Hindlimb muscle (tissue), 1 donor: Measurements from ENCODE around the gene MOSPD3. TPM values are rescaled to one million over a fixed set of nuclear protein-coding genes. Genes with fewer than 3 reads are reported as not detected.
"Not testable (repeated sequence)": the region's sequence is repeated elsewhere in the genome, so short reads cannot be mapped to it uniquely, and the experiment has no call there.

ENCODE experiments used
- DNase-seq: peaks from one replicate; pipeline ENCODE4 v3.0.0-alpha.2; 2013
- polyA plus RNA-seq: library from polyadenylated mRNA; unstranded; fragments of 120-200 nt; gene quantifications from one replicate; pipeline ENCODE4 v1.2.1, GENCODE V29; 2013; ENCODE audit not compliant: insufficient read length

Gene MOSPD3
- polyA plus RNA-seq, result 17.9 TPM

DNA sequence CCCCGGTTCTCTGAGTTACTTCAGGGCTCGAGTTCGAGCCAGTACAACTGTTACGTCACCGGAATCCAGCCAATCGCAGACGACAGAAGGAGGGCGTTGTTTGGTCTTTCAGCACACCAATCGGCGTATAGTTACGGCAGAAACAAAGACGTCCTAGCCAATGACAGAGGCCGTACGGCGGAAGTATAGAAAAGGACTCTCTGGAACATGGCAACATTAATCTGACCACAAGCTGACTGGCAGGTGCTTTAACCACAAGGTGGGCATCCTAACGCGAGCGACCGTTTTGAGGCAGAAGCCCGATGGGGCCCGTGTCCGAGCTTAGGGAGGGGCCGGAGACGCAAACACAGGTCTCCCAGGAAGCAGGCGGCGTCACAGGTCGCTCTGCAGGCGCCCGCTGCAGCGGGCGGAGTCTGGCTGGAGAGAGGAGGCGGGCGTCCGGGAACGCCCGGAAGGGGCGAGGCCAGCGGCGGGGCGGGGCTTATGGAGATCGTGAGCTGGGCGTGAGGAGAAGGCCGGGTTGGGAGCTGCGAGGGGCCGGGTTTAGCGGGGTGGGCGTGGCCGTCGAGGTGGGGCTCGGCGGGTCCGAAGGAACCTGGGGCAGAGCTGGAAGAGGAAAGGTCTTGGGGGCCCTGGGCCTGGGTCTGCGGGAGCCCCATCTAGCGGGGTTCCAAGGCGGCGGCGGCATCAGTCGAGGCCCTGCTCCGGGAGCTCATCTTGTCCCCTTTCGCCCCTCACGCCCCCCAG lies at the start of gene MOSPD3:
MOSPD3 (plus strand) TSS at position 558 of the 747 bp plus-strand sequence. CDS start 252 bp downstream, outside the sequence.
- DNase-seq, result peak; percentile 99

GRCh38 chr7:100563100-100563564 lies 49.2 kb upstream of the MOSPD3 start:
- DNase-seq, result no peak

DNA sequence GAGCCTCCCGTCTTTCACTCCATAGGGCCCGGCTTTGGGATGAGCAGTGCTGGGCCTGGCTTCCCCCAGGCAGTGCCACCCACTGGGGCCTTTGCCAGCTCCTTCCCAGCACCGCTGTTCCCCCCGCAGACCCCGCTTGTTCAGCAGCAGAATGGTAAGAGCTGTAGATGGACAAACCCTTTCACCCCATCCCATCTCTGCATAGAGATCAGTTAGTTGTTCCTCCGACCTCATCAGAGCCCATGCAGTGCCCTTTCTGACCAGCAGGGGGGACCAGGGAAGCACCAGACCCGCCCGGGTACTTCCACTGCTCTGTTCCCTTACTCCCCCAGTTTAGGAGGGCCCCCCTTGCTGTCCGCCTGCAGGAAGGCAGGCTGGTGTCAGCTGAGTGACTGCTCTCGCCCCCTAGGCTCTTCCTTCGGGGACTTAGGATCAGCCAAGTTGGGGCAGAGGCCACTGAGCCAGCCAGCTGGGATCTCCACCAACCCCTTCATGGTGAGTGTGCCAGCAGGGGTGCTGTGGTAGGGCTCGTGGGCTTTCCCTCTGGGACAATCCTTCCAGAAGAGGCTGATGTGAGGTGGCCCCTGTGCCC lies 48.4 kb upstream of the MOSPD3 start:
- peak; percentile 65 for DNase-seq

GRCh38 chr7:100564405-100564804 lies 47.9 kb upstream of the MOSPD3 start:
- not testable (repeated sequence) for DNase-seq

GRCh38 chr7:100565133-100565571 lies 47.2 kb upstream of the MOSPD3 start:
- DNase-seq, result no peak

DNA sequence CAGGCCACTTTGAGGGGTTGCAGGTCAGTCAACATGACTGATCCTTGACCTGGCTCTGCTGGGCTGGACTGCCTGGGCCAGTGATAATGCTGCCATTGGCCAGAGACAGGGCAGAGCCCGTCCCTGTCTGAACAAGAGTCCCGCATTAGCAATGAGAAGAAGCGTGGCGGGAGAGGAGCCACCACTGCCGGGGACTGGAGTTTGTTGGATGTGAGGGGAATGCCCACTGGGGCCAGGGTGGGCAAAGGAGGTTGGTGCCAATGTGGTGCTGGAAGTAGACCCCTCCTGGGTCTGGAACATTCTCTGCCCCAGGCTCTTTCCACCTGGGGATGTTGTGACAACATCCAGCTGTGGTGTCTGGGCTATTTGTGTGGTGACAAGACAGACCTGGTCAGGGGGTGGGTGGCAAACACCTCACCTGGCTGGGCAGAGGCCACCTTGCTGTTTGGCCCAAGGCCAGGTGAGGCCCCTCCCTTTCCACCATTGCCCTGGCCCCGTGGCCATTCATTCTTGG lies 46.3 kb upstream of the MOSPD3 start:
- DNase-seq, result no peak

GRCh38 chr7:100567031-100567730 lies 45.2 kb upstream of the MOSPD3 start:
- no peak for DNase-seq

- DNase-seq, result no peak
Observed at GRCh38 chr7:100567751-100568175, 44.6 kb upstream of the MOSPD3 start.

DNA sequence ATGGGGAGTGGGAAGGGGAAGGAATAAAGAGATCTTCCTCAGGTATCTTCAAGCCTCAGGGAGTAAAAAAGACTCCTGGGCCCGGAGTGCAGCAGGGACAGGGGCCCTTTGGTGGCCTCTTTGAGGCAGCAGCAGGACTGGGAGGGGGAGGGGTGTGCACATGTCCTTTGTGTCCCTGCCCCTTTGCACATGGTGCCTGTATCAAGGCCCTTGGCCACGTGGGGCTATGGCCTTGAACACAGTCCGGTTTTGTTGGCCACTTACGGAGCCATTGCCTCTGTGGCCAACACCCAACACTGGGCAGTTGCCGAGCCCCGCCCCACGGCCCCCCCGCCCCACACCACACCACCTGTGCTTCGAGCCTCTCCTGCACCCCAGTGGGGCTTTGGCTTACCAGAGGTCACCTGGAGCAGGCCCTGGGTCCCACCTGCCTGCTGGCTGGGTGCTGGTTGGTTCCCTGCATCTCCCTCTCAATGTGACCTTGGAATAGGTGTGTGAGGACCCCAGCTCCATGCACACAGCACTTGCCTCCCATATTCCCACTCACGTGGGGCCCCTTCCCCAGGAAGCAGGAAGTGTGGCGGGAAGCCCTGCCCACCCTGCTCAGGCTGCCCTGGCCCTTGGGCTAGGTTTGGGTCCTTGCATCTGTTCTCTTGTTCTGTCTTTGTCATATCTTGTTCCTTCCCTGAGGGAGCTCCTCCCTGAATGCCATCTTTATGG lies 44.0 kb upstream of the MOSPD3 start:
- no peak for DNase-seq

- no peak for DNase-seq
Observed at GRCh38 chr7:100568896-100569844, 43.2 kb upstream of the MOSPD3 start.

DNA sequence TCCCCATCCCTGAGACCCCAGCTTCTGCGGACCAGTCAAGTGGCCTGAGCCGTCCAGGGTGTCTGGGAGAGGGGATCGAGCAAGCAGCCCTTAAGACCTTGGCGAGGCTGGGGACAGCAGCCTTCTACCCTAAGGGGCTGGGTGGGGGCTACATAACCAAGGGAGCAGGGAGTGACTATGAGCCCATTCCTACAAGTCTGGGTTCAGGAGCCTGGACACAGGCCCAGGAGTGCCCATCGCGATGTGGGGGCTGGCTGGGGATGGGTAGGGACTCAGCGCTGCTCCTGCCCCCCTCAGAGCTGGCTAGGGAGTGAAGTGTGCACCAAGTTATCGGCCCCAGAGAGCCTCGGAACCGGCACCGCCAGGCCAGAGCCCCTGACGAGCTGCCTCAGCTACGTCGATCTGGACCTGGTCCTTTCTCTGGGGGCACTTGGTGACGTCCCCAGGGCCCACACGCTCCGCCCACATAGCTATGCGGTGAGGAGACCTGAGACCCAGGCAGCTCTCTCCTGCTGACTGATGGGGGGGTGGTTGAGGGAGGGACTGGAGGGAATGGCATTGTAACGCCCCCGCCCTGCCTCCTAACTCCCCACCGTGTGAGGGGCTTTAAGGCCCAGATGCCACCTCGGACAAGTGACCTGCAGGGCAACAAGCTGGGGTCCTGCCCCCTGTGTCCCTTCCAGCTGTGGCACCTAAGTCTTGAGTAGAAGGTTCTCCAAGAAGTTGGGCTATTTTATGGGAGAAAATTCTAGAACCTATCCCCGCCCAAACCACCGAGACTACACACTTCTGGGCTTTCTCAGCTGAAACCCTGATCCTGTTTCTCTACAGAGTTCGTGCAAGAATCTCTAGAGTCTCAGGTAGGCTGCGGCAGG lies 41.1 kb upstream of the MOSPD3 start:
- DNase-seq, result no peak

DNA sequence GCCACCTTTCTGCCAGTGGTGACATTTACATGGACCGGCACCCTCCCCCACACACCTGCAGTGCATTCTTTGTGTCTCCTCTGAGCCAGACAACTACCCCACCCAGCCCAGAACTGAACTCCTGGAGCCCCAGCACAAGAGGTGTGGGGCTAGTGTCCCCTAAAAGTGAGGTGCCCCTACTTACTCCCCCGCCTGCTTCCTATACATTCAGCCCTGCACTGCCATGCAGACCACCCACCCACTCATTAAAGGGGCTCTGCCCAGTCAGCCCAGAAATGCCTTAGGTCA lies 40.6 kb upstream of the MOSPD3 start:
- no peak for DNase-seq

- DNase-seq, result no peak
Observed at GRCh38 chr7:100572281-100572948, 39.9 kb upstream of the MOSPD3 start.

- no peak for DNase-seq
Observed at GRCh38 chr7:100572949-100573675, 39.2 kb upstream of the MOSPD3 start.

DNA sequence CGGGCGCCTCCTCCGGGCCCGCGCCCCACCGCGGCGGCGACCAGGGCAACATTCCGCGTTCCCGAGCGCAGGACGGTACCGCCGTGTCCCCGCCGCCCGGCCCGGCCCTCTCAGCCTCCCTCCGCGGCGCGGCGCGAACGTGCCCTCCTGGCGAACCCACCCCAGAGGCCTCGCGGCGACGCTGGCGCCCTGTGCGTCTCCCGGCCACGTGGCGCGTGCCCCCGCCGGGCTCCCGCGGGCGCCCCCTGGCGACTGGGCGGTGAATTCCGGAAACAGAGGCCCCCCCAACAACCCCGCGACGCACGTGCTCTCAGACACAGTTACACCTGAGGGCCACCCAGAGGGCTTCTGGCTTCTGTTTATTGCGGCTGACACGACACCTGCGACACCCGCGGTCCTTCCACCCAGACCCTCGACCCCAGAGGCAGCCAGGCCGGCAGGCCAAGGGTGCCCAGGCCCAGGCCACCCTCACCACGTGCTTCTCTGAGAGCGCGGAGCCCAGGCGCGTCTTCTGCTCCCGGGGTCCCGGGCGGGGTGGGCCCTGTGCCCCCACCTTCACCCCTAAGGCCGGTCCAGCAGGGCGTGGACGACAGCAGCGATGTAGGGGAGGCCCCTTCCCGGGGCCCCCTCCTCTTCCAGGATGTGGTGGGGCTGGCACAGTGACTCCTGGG lies 38.5 kb upstream of the MOSPD3 start, which contains the start of gene SAP25:
SAP25 (minus strand) TSS at position 210 of the 671 bp plus-strand sequence; CDS start at position 52, 158 bp downstream.
- no peak for DNase-seq

DNA sequence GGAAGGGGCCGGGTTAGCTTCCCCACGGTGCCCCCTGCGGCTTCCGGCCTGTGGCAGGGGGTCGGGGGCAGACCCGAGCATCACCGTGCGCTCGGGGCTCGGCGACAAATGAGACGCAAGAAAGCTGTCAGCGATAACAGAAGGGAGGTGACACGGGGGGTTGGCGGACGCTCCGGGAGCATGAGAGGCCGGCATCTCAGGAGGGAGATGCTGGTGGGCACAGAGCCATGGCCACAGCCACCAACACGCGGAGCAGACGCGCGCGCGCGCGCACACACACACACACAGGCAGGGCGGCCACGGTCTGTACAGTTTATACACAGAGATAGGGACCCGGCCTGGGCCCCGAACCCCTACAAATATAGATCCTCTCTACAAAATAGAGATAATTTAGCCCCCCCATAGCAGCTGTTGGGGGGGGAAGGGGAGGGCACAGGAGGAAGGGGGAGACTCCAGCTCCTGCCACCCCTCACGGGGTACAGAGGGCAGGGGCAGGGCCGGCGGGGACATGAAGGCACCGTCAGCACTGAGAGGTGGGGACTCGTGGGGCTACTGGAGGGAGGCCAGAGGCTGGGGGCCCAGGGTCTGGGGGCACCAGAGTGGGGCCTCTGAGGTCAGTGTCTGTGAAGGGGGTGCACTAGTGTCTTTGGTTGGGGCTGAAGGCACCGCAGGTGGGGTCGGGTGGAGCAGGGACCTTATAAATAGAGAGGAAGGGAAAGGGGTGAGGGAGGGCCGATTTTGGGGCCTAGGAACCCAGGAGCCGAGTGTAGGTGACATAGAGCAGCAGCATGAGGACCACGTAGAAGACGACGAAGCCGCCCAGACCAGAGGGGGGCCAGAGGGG lies 37.8 kb upstream of the MOSPD3 start:
- no peak for DNase-seq

DNA sequence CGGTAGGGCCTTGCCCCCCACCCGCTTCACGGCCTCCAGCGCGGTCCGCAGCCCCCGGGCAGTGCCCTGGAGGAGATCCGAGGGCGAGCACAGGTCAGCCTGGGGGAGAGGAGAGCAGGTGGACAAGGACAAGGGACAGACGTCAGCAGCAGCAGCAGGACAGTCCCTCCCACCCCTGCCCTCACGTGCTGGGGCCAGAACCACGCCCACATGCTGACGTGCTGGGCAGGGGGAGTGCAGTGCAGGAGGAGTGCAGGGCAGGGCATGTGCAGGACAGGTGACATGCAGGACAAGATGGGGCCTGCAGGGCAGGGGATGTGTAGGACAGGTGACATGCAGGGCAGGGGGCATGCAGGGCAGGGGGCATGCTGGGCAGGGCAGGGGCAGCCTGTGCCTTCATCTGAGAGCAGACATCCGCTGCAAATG lies 37.1 kb upstream of the MOSPD3 start:
- DNase-seq, result no peak
